Measurements from ENCODE around the gene IRGQ. TPM values are rescaled to one million over a fixed set of nuclear protein-coding genes. Genes with fewer than 3 reads are reported as not detected.

Gene IRGQ
- total RNA-seq, 1 experiment from 2014 or later, result 24.1 TPM

DNA sequence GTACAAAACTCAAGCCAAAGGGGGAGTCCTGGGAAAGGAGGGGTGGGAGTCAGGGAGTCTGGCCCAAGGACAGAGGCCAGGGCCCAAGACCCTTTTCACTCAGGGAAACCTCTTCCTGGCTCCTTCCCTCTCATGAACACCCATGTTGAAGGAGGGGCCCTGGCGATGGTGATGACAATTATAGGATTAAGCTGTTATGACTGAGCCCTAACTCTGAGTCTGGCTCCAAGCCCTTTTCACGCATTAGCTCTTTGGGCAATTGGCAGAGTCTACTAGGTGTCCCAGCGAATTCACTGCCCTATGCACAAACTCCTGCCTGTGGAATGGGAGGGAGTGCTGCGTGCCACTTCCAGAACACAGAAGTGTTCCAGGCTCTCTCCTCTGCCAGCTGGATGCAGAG lies 42.3 kb downstream of the IRGQ start:
- 0 out of 5 replicates have a peak, but pooled peaks cover 0 to 2% of the 10 kb centered on the region in 2 experiments for H3K9me3 Mint-ChIP-seq
- Histone ChIP-seq H2BK15ac (ENCODE audit: low read depth, low read length) (no peak overlapping the region), H3K4me2 (ENCODE audit: insufficient read depth, insufficient read length, low read length) (no peak overlapping the region), H2BK20ac (ENCODE audit: low read depth, low read length, poor library complexity, severe bottlenecking) (no peak overlapping the region), H3K79me1 (ENCODE audit: insufficient read depth, low read depth, low read length, poor library complexity, severe bottlenecking) (no peaks in the 10 kb centered on the region), H3K56ac (ENCODE audit: insufficient read length, low read depth, low read length) (no peak overlapping the region), H2AFZ (ENCODE audit: low read length) (no peak overlapping the region), H3K79me2 (ENCODE audit: insufficient read depth, low read length) (no peaks in the 10 kb centered on the region), H3K23me2 (ENCODE audit: insufficient read length, low read depth, low read length, poor library complexity, severe bottlenecking) (no peaks in the 10 kb centered on the region), H3K14ac (ENCODE audit: insufficient read depth, low read length) (no peak overlapping the region), H4K91ac (ENCODE audit: insufficient read length, low read depth, low read length) (no peak overlapping the region), H2AK5ac (ENCODE audit: insufficient read length, low read length) (no peak overlapping the region), H2BK120ac (ENCODE audit: low read depth, low read length, poor library complexity, severe bottlenecking) (no peak overlapping the region), H3K18ac (ENCODE audit: insufficient read length, low read depth, low read length) (no peak overlapping the region), H3K27me3 (ENCODE audit: insufficient read depth, low read length) (no peaks in the 10 kb centered on the region), H2BK12ac (ENCODE audit: insufficient read length, low read depth, low read length) (no peak overlapping the region), H3K9ac (ENCODE audit: extremely low read depth, insufficient read length, low read length) (no peak overlapping the region), H3K9me3 (ENCODE audit: control insufficient read depth, low read depth, low read length) (no peaks in the 10 kb centered on the region), H3K4me1 (ENCODE audit: insufficient read depth, low read length) (no peaks in the 10 kb centered on the region), H4K20me1 (ENCODE audit: control insufficient read depth, insufficient read depth, insufficient read length) (no peaks in the 10 kb centered on the region), H4K5ac (ENCODE audit: insufficient read length, low read depth, low read length) (no peak overlapping the region), H4K8ac (replicated peaks; ENCODE audit: insufficient read length, low read depth, low read length) (no peak overlapping the region), H3K4ac (ENCODE audit: low read depth, low read length) (no peak overlapping the region), H2BK5ac (ENCODE audit: insufficient read length, low read length) (no peak overlapping the region), H3K23ac (ENCODE audit: insufficient read length, low read depth, low read length) (no peak overlapping the region), H3K27ac (ENCODE audit: insufficient read length, low read depth, low read length) (no peak overlapping the region), H3T11ph (ENCODE audit: low read length) (no peak overlapping the region)
- peaks cover 15 to 60% (median 51%) of the 10 kb centered on the region in 3 experiments; a peak in 6 of 7 replicates for H3K36me3 Mint-ChIP-seq (ENCODE audit: insufficient read depth in 1 of 3, low read depth in 3 of 3)
- TF ChIP-seq, protein P1, sequence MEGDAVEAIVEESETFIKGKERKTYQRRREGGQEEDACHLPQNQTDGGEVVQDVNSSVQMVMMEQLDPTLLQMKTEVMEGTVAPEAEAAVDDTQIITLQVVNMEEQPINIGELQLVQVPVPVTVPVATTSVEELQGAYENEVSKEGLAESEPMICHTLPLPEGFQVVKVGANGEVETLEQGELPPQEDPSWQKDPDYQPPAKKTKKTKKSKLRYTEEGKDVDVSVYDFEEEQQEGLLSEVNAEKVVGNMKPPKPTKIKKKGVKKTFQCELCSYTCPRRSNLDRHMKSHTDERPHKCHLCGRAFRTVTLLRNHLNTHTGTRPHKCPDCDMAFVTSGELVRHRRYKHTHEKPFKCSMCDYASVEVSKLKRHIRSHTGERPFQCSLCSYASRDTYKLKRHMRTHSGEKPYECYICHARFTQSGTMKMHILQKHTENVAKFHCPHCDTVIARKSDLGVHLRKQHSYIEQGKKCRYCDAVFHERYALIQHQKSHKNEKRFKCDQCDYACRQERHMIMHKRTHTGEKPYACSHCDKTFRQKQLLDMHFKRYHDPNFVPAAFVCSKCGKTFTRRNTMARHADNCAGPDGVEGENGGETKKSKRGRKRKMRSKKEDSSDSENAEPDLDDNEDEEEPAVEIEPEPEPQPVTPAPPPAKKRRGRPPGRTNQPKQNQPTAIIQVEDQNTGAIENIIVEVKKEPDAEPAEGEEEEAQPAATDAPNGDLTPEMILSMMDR (conservative IDR thresholded peaks at IDR 0.05), result no peak
- H3K27ac Mint-ChIP-seq, result no peak overlapping the region
- DNase-seq, result no peak
- H3K4me1 Mint-ChIP-seq, result peaks cover 7 to 11% of the 10 kb centered on the region in 2 experiments
- no CpG with 5 or more reads among the region's 4 CpGs for WGBS (ENCODE audit: extremely low coverage, insufficient read length, low lambda C conversion rate)
- H3K27me3 Mint-ChIP-seq (ENCODE audit: low read depth), result no peaks in the 10 kb centered on the region
- no peak overlapping the region for H3K4me3 Mint-ChIP-seq
